SHP77 treated with DMSO at 0.1 percent for 48 hours (cell line): ENCODE measurements around the gene NOL3.

ENCODE experiments used
- DNase-seq: peaks from one replicate; lab custom pipeline; 2025; lab: John Stamatoyannopoulos, UW

Gene NOL3

GRCh38 chr16:67206838-67207248 lies 36.5 kb downstream of the NOL3 start:
- no peak for DNase-seq

DNA sequence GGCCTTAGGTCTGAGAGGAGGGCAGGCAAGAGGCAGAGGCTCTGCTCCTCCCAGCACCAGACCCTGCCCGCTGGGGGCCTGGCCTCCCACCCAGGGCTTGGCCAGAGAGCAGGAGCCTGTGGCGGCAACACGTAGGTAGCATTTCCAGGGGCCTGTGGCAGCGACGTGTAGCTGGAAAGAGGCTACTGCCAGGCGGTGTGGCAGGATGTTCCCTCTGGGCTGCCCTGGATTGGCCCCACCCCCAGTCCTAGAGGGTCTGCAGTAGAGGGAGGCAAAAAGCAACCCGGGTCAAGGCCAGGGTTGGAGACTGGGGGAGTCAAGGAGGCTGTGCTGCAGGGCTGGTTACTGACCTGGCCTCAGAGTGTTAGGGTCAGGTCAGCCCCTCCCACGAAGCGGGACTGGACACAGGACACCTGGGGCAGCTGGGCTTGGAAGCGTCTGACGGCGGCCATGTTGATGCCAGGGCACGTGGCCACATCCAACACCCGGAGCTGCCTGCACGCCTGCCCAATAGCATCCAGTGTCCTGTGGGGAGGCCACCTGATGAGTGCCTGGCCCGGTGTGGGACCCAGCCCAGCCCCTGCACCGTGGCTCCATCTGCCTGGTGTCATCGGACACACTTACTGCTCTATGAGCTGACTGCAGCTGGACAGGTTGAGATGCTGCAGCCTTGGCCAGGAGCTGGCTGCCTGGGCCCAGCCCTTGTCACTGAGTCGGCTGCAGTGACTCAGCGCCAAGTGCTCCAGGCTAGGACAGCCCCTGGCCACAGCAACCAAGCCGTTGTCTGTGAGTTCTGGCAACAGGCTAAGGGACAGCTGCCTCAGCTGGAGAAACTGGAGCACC lies 37.1 kb downstream of the NOL3 start:
- no peak for DNase-seq

- DNase-seq, result no peak
Observed at GRCh38 chr16:67208154-67208896, 38.0 kb downstream of the NOL3 start.

- no peak for DNase-seq
Observed at GRCh38 chr16:67209565-67209964, 39.2 kb downstream of the NOL3 start.

- no peak for DNase-seq
Observed at GRCh38 chr16:67210069-67210937, 40.0 kb downstream of the NOL3 start.

- no peak for DNase-seq
Observed at GRCh38 chr16:67211674-67212073, 41.3 kb downstream of the NOL3 start.

- DNase-seq, result no peak
Observed at GRCh38 chr16:67212766-67213165, 42.4 kb downstream of the NOL3 start.

- DNase-seq, result no peak
Observed at GRCh38 chr16:67213197-67214019, 43.1 kb downstream of the NOL3 start.

DNA sequence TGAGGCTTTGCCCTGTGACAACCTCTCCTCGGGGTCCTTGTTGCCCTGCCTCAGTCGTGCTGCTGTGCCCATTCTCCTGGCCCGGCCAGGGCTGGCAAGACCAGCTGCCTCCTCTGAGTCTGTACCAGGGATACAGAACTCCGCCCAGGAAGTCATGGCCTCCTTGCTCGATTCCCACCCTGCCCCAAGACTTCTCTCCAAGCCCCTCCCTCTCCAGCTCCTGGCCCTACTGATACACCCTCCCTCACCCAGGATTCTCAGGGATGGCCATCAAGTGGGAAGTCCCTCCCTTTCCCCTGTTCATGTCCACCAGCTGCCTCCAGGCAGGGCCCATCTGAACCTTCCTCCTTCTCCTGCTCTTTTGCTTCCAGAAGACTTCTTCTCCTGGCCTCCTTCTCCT lies 45.4 kb downstream of the NOL3 start:
- no peak for DNase-seq

DNA sequence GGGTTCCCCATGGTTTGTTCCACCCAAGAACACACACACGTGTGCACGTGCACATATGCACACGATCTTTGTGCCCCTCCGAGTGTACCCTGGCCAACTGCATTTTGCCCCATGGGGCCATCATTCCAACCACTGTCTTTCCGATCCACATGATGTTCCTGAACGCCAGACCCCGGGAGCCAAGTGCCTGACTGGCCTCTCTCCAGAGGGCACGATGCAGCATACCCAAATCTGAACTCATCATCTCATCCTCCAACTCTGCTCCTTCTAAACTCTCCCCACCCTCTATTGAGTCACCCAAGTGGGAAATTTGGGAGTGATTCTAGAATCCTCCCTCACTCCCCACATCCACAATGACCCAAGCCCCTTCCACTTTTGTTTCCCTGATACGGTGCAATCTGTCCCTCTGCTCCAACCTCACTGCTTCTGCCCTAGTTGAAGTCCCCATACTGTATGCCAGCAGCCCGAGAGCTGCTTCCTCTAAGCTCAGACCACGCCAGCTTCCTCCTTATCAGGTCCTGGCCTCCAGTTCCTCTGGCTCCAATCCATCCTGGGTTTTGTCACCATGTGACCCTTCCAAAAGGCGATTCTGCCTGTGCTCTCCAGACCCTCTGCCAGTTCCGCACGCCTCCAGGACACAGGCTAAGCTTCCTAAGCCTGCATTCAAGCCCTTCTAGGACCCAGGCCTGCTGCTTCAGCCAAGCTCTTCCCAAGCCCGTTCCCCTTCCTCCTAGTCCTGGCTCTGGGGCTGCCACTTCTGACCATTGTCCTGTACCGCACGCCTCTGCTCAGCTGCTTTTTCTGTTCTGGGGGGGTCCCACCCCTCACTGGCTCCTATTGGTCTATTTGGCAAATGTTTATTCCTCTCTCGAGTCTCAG lies 46.5 kb downstream of the NOL3 start:
- DNase-seq, result no peak

DNA sequence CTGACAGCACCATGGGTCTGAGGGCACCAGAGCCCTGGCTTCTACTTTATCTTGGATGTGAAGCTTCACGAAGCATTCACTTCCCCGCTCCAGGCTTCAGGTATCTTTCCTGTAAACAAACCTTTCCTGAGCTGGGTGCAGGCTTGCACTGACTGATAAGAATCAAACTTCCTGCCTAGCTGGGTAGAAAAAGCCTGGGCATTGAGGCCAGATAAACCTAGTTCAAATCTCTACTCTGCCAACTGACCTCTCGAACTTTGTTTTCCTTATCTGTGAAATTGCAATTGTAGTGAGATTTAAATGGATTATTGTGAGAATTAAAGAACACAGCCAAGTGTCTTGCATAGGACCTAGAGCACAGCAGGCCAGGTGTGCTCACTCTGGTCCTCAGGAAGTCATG lies 53.7 kb downstream of the NOL3 start:
- no peak for DNase-seq
